ENCODE data around the gene FEM1A. TPM values are rescaled to one million over a fixed set of nuclear protein-coding genes. Genes with fewer than 3 reads are reported as not detected.

Gene FEM1A
- total RNA-seq, 1 experiment from 2014 or later: 20.0 TPM

GRCh38 chr19:4802711-4803110 lies 11.2 kb downstream of the FEM1A start:
- Mint-ChIP-seq H3K9me3 (no peaks in the 10 kb centered on the region), H3K36me3 (ENCODE audit: insufficient read depth in 1 of 3, low read depth in 3 of 3) (peaks cover 2 to 10% (median 5%) of the 10 kb centered on the region in 3 experiments; a peak in 5 of 7 replicates), H3K4me1 (no peaks in the 10 kb centered on the region), H3K27ac (no peak overlapping the region), H3K27me3 (ENCODE audit: low read depth) (no peaks in the 10 kb centered on the region), H3K4me3 (no peak overlapping the region)
- Histone ChIP-seq H4K91ac (ENCODE audit: insufficient read length, low read depth, low read length) (no peak overlapping the region), H2BK12ac (ENCODE audit: insufficient read length, low read depth, low read length) (no peak overlapping the region), H4K5ac (ENCODE audit: insufficient read length, low read depth, low read length) (no peak overlapping the region), H2BK15ac (ENCODE audit: low read depth, low read length) (no peak overlapping the region), H2AFZ (ENCODE audit: low read length) (no peak overlapping the region), H3K79me2 (ENCODE audit: insufficient read depth, low read length) (no peaks in the 10 kb centered on the region), H2BK20ac (ENCODE audit: low read depth, low read length, poor library complexity, severe bottlenecking) (no peak overlapping the region), H3K9ac (ENCODE audit: extremely low read depth, insufficient read length, low read length) (no peak overlapping the region), H2AK5ac (ENCODE audit: insufficient read length, low read length) (no peak overlapping the region), H4K8ac (replicated peaks; ENCODE audit: insufficient read length, low read depth, low read length) (no peak overlapping the region), H3K4ac (ENCODE audit: low read depth, low read length) (no peak overlapping the region), H2BK5ac (ENCODE audit: insufficient read length, low read length) (no peak overlapping the region), H3K9me3 (ENCODE audit: control insufficient read depth, low read depth, low read length) (no peaks in the 10 kb centered on the region), H3T11ph (ENCODE audit: low read length) (no peak overlapping the region), H3K56ac (ENCODE audit: insufficient read length, low read depth, low read length) (no peak overlapping the region), H3K14ac (ENCODE audit: insufficient read depth, low read length) (no peak overlapping the region), H3K27ac (ENCODE audit: insufficient read length, low read depth, low read length) (no peak overlapping the region), H3K23me2 (ENCODE audit: insufficient read length, low read depth, low read length, poor library complexity, severe bottlenecking) (no peaks in the 10 kb centered on the region), H4K20me1 (ENCODE audit: control insufficient read depth, insufficient read depth, insufficient read length) (no peaks in the 10 kb centered on the region), H3K4me1 (ENCODE audit: insufficient read depth, low read length) (no peaks in the 10 kb centered on the region), H3K23ac (ENCODE audit: insufficient read length, low read depth, low read length) (no peak overlapping the region), H3K4me2 (ENCODE audit: insufficient read depth, insufficient read length, low read length) (no peak overlapping the region), H3K79me1 (ENCODE audit: insufficient read depth, low read depth, low read length, poor library complexity, severe bottlenecking) (no peaks in the 10 kb centered on the region), H3K27me3 (ENCODE audit: insufficient read depth, low read length) (no peaks in the 10 kb centered on the region), H3K18ac (ENCODE audit: insufficient read length, low read depth, low read length) (no peak overlapping the region), H2BK120ac (ENCODE audit: low read depth, low read length, poor library complexity, severe bottlenecking) (no peak overlapping the region)
- no CpG with 5 or more reads among the region's 7 CpGs for WGBS (ENCODE audit: extremely low coverage, insufficient read length, low lambda C conversion rate)
- no peak for DNase-seq
- no peak for TF ChIP-seq CTCF (conservative IDR thresholded peaks at IDR 0.05)
